SK-N-SH (cell line): ENCODE measurements around the gene COL9A3. TPM values are rescaled to one million over a fixed set of nuclear protein-coding genes. Genes with fewer than 3 reads are reported as not detected.

Source experiments
- CTCF ChIA-PET: fragments of 300-600, 350-600 bp; formaldehyde crosslinking; extraction: SDS; loops from one replicate; lab custom pipeline; 2021; lab: Yijun Ruan, JAX
- POLR2A ChIA-PET: fragments of 350-600 bp; sonication (Branson Sonifier 250); formaldehyde crosslinking; extraction: SDS; loops from one replicate; lab custom pipeline; 2020; ENCODE audit warnings: antibody characterized with exemption, inconsistent platforms; lab: Yijun Ruan, JAX
- DNase-seq: peaks from one replicate; pipeline ENCODE4 v3.0.0; 2012
- H2AFZ ChIP-seq: fragments of 200-600 bp; sonication (generic); 2 replicates; pipeline ENCODE4 v1.8.1; 2016; ENCODE audit warnings: antibody characterized with exemption, mild to moderate bottlenecking, low read depth
- H3F3A ChIP-seq: fragments of 200-600 bp; sonication (generic); replicated peaks from 2 replicates; pipeline ENCODE3; 2016; ENCODE audit warnings: antibody characterized with exemption, mild to moderate bottlenecking; ENCODE audit not compliant: insufficient read depth
- H3K27ac ChIP-seq, 2 experiments: fragments of 200-500 bp in 1 of 2; fragments of 200-600 bp in 1 of 2; sonication (Bioruptor generic) in 1 of 2; sonication (generic), shearing (Covaris generic) in 1 of 2; 2 replicates each; pipeline versions ENCODE4 v1.5.1 to v1.6.1; 2014 to 2016; ENCODE audit warnings: low read depth in 2 of 2, inconsistent platforms in 1 of 2, low read length in 1 of 2, mild to moderate bottlenecking in 1 of 2, mixed read lengths in 1 of 2
- H3K27me3 ChIP-seq: fragments of 200-600 bp; sonication (generic), shearing (Covaris generic); 2 replicates; pipeline ENCODE4 v1.6.1; 2016; ENCODE audit warnings: mixed run types; ENCODE audit not compliant: insufficient read depth
- H3K36me3 ChIP-seq, 2 experiments: fragments of 200-500 bp in 1 of 2; fragments of 200-600 bp in 1 of 2; sonication (Bioruptor generic) in 1 of 2; sonication (generic) in 1 of 2; replicated peaks in 1 of 2; 2 replicates each; pipeline versions ENCODE3 to v1.5.1; 2014 to 2016; ENCODE audit warnings: low read length in 1 of 2, mild to moderate bottlenecking in 1 of 2; ENCODE audit not compliant: insufficient read depth in 2 of 2, control insufficient read depth in 1 of 2
- H3K4me1 ChIP-seq, 2 experiments: fragments of 200-500 bp in 1 of 2; fragments of 200-600 bp in 1 of 2; sonication (Bioruptor generic) in 1 of 2; sonication (generic), shearing (Covaris generic) in 1 of 2; 2 replicates each; pipeline versions ENCODE4 v1.5.1 to v1.6.1; 2014 to 2016; ENCODE audit warnings: low read depth in 1 of 2, low read length in 1 of 2, mixed run types in 1 of 2; ENCODE audit not compliant: insufficient read depth in 2 of 2, control insufficient read depth in 1 of 2
- H3K4me2 ChIP-seq: fragments of 200-600 bp; sonication (generic), shearing (Covaris generic); 2 replicates; pipeline ENCODE4 v1.6.1; 2017; ENCODE audit warnings: mixed run types
- H3K4me3 ChIP-seq, 2 experiments: fragments of 200-500 bp in 1 of 2; fragments of 200-600 bp in 1 of 2; sonication (Bioruptor generic) in 1 of 2; sonication (generic), shearing (Covaris generic) in 1 of 2; 2 replicates each; pipeline versions ENCODE4 v1.5.1 to v1.8.1; 2014 to 2016; ENCODE audit warnings: low read depth in 2 of 2, inconsistent platforms in 1 of 2, low read length in 1 of 2, mild to moderate bottlenecking in 1 of 2, mixed read lengths in 1 of 2, moderate library complexity in 1 of 2
- H3K79me2 ChIP-seq: fragments of 200-600 bp; sonication (generic); 2 replicates; pipeline ENCODE4 v1.8.1; 2017; ENCODE audit warnings: mild to moderate bottlenecking; ENCODE audit not compliant: insufficient read depth
- H3K9ac ChIP-seq: fragments of 200-600 bp; sonication (generic); 2 replicates; pipeline ENCODE4 v1.6.1; 2017; ENCODE audit warnings: mixed run types
- H3K9me2 ChIP-seq: fragments of 200-600 bp; sonication (generic); 2 replicates; pipeline ENCODE4 v1.6.1; 2017; ENCODE audit warnings: mixed run types
- H3K9me3 ChIP-seq: fragments of 200-600 bp; sonication (generic); 2 replicates; pipeline ENCODE4 v1.6.1; 2017; ENCODE audit warnings: mixed run types, mild to moderate bottlenecking, moderate library complexity
- H4K20me1 ChIP-seq: fragments of 200-600 bp; sonication (generic); 2 replicates; pipeline ENCODE4 v1.6.1; 2017; ENCODE audit warnings: mild to moderate bottlenecking, mixed run types; ENCODE audit not compliant: insufficient read depth
- CHD2 ChIP-seq: fragments of 150-350 bp; IDR thresholded peaks from 2 replicates; pipeline ENCODE4 v1.6.1; 2018; ENCODE audit warnings: low read length; ENCODE audit not compliant: partially characterized antibody
- EP300 ChIP-seq, 2 experiments: IDR thresholded peaks; 2 replicates each; pipeline versions ENCODE4 v1.4.0 to v1.6.1; 2012; ENCODE audit warnings: borderline replicate concordance in 1 of 2, low read depth in 1 of 2, low read length in 1 of 2
- EZH2phosphoT487 ChIP-seq: fragments of 200-600 bp; sonication (generic); IDR thresholded peaks from 2 replicates; pipeline ENCODE4 v1.6.1; 2017; ENCODE audit warnings: low read depth, mixed run types, mild to moderate bottlenecking, antibody characterized with exemption, moderate library complexity, borderline replicate concordance
- FOXJ3 ChIP-seq: sonication (generic); formaldehyde crosslinking; IDR thresholded peaks from 2 replicates; pipeline ENCODE4 v1.5.1; 2020; ENCODE audit warnings: mild to moderate bottlenecking, missing genetic modification reagents
- MEF2A ChIP-seq: IDR thresholded peaks from 2 replicates; pipeline ENCODE4 v1.4.0; 2012; ENCODE audit warnings: low read depth, borderline replicate concordance
- NRF1 ChIP-seq: IDR thresholded peaks from 2 replicates; pipeline ENCODE4 v1.6.1; 2012; ENCODE audit warnings: low read depth, mild to moderate bottlenecking, low read length
- RXRA ChIP-seq: IDR thresholded peaks from 2 replicates; pipeline ENCODE4 v1.4.0; 2012; ENCODE audit warnings: low read depth, mild to moderate bottlenecking, borderline replicate concordance
- SMC3 ChIP-seq: IDR thresholded peaks from 2 replicates; pipeline ENCODE4 v1.6.1; 2012; ENCODE audit warnings: low read depth, low read length, improper control_type of control experiment
- TAF1 ChIP-seq: IDR thresholded peaks from 2 replicates; pipeline ENCODE4 v1.6.1; 2012; ENCODE audit warnings: low read depth, mild to moderate bottlenecking, low read length, moderate library complexity, borderline replicate concordance
- TCF12 ChIP-seq: IDR thresholded peaks from 2 replicates; pipeline ENCODE4 v1.4.0; 2012
- TEAD4 ChIP-seq: IDR thresholded peaks from 2 replicates; pipeline ENCODE4 v1.4.0; 2012; ENCODE audit warnings: mild to moderate bottlenecking, borderline replicate concordance; ENCODE audit not compliant: insufficient read depth
- YY1 ChIP-seq: IDR thresholded peaks from 2 replicates; pipeline ENCODE4 v1.4.0; 2012; ENCODE audit warnings: low read depth, mild to moderate bottlenecking
- WGBS: methylation state at CpG from one replicate; pipeline ENCODE4 v1.1.6; 2017; ENCODE audit warnings: low lambda C conversion rate; 5-methylcytosine and 5-hydroxymethylcytosine counted together
- polyA plus RNA-seq, 3 experiments: library from polyadenylated mRNA; depleted of rRNA; stranded (reverse); fragments of >200 nt; gene quantifications; 2 replicates each; pipeline ENCODE4 v1.2.3, GENCODE V29; 2012
- TF ChIP-seq, protein P1 (sequence below): IDR thresholded peaks from 2 replicates; pipeline ENCODE4 v1.6.1; 2012; ENCODE audit warnings: mild to moderate bottlenecking, low read depth, low read length, moderate library complexity
- TF ChIP-seq, protein P2 (sequence below): fragments of 150-350 bp; IDR thresholded peaks from 2 replicates; pipeline ENCODE4 v1.6.1; 2016; ENCODE audit warnings: mild to moderate bottlenecking, low read depth, low read length
- TF ChIP-seq, protein P3 (sequence below): IDR thresholded peaks from 2 replicates; pipeline ENCODE4 v1.4.0; 2012; ENCODE audit warnings: low read depth
- TF ChIP-seq, protein P4 (sequence below): fragments of 150-350 bp; IDR thresholded peaks from 2 replicates; pipeline ENCODE4 v1.6.1; 2017; ENCODE audit warnings: antibody characterized with exemption, low read length, low read depth, borderline replicate concordance

COL9A3 gene
- polyA plus RNA-seq, 1 of the 3 experiments (the other 2 are of a cell fraction), result 2.5 TPM

DNA sequence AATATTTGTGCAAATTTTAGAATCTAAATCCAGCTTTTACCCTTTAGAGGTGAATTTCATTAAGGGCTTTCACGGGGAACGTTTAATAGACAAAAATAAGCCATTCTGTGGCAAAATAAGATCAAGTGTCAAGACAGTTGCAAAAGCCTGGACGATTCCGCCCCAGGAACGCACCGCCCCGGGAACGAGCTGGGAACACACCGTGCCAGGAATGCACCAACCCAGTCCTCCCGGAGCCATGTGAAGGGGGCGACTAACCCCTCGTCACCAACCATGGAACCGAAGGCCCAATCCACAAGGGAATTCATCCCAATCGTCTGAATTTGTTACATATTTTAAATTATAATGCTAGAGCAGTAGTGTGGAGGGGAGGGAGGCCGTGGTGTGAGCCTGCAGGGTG, 65.6 kb downstream of the COL9A3 start:
- Histone ChIP-seq H3K27me3 (no peaks in the 10 kb centered on the region), H4K20me1 (no peaks in the 10 kb centered on the region), H3K27ac (no peak overlapping the region), H3K4me2 (no peak overlapping the region), H3K36me3 (peaks cover 19 to 52% of the 10 kb centered on the region in 2 experiments), H3K9ac (no peak overlapping the region), H3K79me2 (no peaks in the 10 kb centered on the region), H3K4me1 (peaks cover 7 to 9% of the 10 kb centered on the region in 2 experiments), H2AFZ (no peak overlapping the region), H3F3A (peaks cover 20% of the 10 kb centered on the region), H3K9me2 (no peaks in the 10 kb centered on the region), H3K9me3 (no peaks in the 10 kb centered on the region), H3K4me3 (no peak overlapping the region)
- ChIA-PET POLR2A (no interaction called here), CTCF (interaction anchor here (2.1 kb wide), 1 partner anchor 17 kb away, joined by 6 read pairs; no protein-coding TSS in a partner anchor)
- 96% methylated on average over 15 of the region's 15 CpGs for WGBS
- DNase-seq, result no peak
- TF ChIP-seq, protein P1, sequence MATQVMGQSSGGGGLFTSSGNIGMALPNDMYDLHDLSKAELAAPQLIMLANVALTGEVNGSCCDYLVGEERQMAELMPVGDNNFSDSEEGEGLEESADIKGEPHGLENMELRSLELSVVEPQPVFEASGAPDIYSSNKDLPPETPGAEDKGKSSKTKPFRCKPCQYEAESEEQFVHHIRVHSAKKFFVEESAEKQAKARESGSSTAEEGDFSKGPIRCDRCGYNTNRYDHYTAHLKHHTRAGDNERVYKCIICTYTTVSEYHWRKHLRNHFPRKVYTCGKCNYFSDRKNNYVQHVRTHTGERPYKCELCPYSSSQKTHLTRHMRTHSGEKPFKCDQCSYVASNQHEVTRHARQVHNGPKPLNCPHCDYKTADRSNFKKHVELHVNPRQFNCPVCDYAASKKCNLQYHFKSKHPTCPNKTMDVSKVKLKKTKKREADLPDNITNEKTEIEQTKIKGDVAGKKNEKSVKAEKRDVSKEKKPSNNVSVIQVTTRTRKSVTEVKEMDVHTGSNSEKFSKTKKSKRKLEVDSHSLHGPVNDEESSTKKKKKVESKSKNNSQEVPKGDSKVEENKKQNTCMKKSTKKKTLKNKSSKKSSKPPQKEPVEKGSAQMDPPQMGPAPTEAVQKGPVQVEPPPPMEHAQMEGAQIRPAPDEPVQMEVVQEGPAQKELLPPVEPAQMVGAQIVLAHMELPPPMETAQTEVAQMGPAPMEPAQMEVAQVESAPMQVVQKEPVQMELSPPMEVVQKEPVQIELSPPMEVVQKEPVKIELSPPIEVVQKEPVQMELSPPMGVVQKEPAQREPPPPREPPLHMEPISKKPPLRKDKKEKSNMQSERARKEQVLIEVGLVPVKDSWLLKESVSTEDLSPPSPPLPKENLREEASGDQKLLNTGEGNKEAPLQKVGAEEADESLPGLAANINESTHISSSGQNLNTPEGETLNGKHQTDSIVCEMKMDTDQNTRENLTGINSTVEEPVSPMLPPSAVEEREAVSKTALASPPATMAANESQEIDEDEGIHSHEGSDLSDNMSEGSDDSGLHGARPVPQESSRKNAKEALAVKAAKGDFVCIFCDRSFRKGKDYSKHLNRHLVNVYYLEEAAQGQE, result no peak
- no peak for TF ChIP-seq TAF1
- TF ChIP-seq TEAD4, result no peak
- no peak for TF ChIP-seq SMC3
- no peak for TF ChIP-seq FOXJ3 (CRISPR knock-in tag)
- TF ChIP-seq NRF1, result no peak
- TF ChIP-seq, protein P2, sequence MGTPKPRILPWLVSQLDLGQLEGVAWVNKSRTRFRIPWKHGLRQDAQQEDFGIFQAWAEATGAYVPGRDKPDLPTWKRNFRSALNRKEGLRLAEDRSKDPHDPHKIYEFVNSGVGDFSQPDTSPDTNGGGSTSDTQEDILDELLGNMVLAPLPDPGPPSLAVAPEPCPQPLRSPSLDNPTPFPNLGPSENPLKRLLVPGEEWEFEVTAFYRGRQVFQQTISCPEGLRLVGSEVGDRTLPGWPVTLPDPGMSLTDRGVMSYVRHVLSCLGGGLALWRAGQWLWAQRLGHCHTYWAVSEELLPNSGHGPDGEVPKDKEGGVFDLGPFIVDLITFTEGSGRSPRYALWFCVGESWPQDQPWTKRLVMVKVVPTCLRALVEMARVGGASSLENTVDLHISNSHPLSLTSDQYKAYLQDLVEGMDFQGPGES, result no peak
- TF ChIP-seq TCF12, result no peak
- no peak for TF ChIP-seq CHD2
- TF ChIP-seq EP300 (IDR thresholded peaks at IDR 0.05; ENCODE audit: borderline replicate concordance in 1 of 2, low read depth in 1 of 2, low read length in 1 of 2), result no peak
- TF ChIP-seq, protein P3, sequence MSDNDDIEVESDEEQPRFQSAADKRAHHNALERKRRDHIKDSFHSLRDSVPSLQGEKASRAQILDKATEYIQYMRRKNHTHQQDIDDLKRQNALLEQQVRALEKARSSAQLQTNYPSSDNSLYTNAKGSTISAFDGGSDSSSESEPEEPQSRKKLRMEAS, result no peak

DNA sequence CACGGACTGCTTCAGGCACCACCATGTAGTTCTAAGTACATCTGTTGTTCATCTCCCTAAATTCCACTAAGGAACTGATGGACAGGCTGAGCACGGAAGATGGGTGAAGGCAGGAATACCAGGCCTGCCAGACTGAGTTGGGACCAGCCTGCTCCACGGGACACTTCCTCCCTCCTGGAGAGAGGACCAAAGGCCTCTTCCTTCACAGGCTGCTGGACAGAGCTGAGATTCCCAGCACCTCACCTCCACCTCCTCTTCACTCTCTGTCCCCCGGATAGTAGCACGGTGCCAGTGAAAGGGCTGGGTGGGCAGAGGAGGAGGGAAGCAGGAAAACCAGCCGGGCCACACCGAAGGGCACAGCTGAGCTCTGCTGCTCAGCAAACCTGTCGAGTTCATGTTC, 67.7 kb downstream of the COL9A3 start:
- 85% methylated on average over 6 of the region's 8 CpGs for WGBS
- CTCF ChIA-PET, result interaction anchor here (0.9 to 4.8 kb wide), 3 partner anchors 9 to 124 kb away, joined by 4 to 31 read pairs (median 5); no protein-coding TSS in a partner anchor
- TF ChIP-seq CHD2, result no peak
- TF ChIP-seq, protein P4, sequence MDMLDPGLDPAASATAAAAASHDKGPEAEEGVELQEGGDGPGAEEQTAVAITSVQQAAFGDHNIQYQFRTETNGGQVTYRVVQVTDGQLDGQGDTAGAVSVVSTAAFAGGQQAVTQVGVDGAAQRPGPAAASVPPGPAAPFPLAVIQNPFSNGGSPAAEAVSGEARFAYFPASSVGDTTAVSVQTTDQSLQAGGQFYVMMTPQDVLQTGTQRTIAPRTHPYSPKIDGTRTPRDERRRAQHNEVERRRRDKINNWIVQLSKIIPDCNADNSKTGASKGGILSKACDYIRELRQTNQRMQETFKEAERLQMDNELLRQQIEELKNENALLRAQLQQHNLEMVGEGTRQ, result no peak
- no peak for TF ChIP-seq TEAD4
- TF ChIP-seq EZH2phosphoT487, result no peak
- no peak for TF ChIP-seq MEF2A
- TF ChIP-seq RXRA, result no peak
- TF ChIP-seq, protein P2, result no peak
- no peak for TF ChIP-seq YY1

More for the DNA sequence above, 67.7 kb downstream of the COL9A3 start:
- no peak overlapping the region for H3K4me3 ChIP-seq
- no peak overlapping the region for H3K4me2 ChIP-seq
- no peaks in the 10 kb centered on the region for H3K9me3 ChIP-seq
- POLR2A ChIA-PET, result interaction anchor here (1.0 kb wide), 1 partner anchor 9 kb away, joined by 3 read pairs; no protein-coding TSS in a partner anchor
- H2AFZ ChIP-seq, result no peak overlapping the region
- 0 out of 2 replicates have a peak, but pooled peaks cover 4% of the 10 kb centered on the region for H4K20me1 ChIP-seq
- no peaks in the 10 kb centered on the region for H3K27me3 ChIP-seq
- no peak overlapping the region for H3K27ac ChIP-seq
- no peak for DNase-seq
- H3K9ac ChIP-seq, result no peak overlapping the region
- H3K9me2 ChIP-seq, result no peaks in the 10 kb centered on the region
- H3K79me2 ChIP-seq, result no peaks in the 10 kb centered on the region
- peaks cover 17 to 19% of the 10 kb centered on the region in 2 experiments for H3K4me1 ChIP-seq
- H3K36me3 ChIP-seq, result peaks cover 24 to 64% of the 10 kb centered on the region in 2 experiments
- H3F3A ChIP-seq, result peaks cover 24% of the 10 kb centered on the region
